ENCODE data around the gene WIPF1.

GRCh38 chr2:174607989-174608865 is 10.6 kb upstream of the WIPF1 start:
- no peak for TF ChIP-seq ZNF281 (CRISPR knock-in tag; IDR thresholded peaks at IDR 0.05)
- TF ChIP-seq CTCF (IDR thresholded peaks at IDR 0.05) = no peak
- no peak for TF ChIP-seq ZNF416 (CRISPR knock-in tag; IDR thresholded peaks at IDR 0.05)
- TF ChIP-seq NFYB (CRISPR knock-in tag; conservative IDR thresholded peaks at IDR 0.05; ENCODE audit: low read depth) = no peak
- no peak for TF ChIP-seq AFF4 (CRISPR knock-in tag; IDR thresholded peaks at IDR 0.05; ENCODE audit: borderline replicate concordance)
- no peak for TF ChIP-seq ZNF532 (CRISPR knock-in tag; IDR thresholded peaks at IDR 0.05; ENCODE audit: borderline replicate concordance)
- no peak for TF ChIP-seq USF1 (CRISPR knock-in tag; IDR thresholded peaks at IDR 0.05)
- TF ChIP-seq SMAD3 (CRISPR knock-in tag; IDR thresholded peaks at IDR 0.05; ENCODE audit: borderline replicate concordance) = no peak
- TF ChIP-seq MXD4 (CRISPR knock-in tag; IDR thresholded peaks at IDR 0.05; ENCODE audit: borderline replicate concordance) = no peak
- no peak for TF ChIP-seq ZNF121 (CRISPR knock-in tag; IDR thresholded peaks at IDR 0.05)
- TF ChIP-seq TEAD4 (CRISPR knock-in tag; IDR thresholded peaks at IDR 0.05) = no peak
- TF ChIP-seq PREB (CRISPR knock-in tag; IDR thresholded peaks at IDR 0.05; ENCODE audit: borderline replicate concordance) = no peak
- no peak for TF ChIP-seq ATF3 (CRISPR knock-in tag; conservative IDR thresholded peaks at IDR 0.05)

All from WTC11 (cell line).